GM23248 (cell line): ENCODE measurements around the gene SKAP2. TPM values are rescaled to one million over a fixed set of nuclear protein-coding genes. Genes with fewer than 3 reads are reported as not detected.
"Not testable (repeated sequence)": the region's sequence is repeated elsewhere in the genome, so short reads cannot be mapped to it uniquely, and the experiment has no call there.

ENCODE experiments used
- DNase-seq: peaks from one replicate; pipeline ENCODE4 v3.0.0-alpha.2; 2015
- H2AFZ ChIP-seq: fragments of 200-600 bp; sonication (generic); 2 replicates; pipeline ENCODE4 v1.6.1; 2016; ENCODE audit warnings: antibody characterized with exemption
- H3F3A ChIP-seq: fragments of 200-600 bp; sonication (generic); 2 replicates; pipeline ENCODE4 v1.6.1; 2016; ENCODE audit warnings: mild to moderate bottlenecking, antibody characterized with exemption, mixed run types; ENCODE audit not compliant: insufficient read depth
- H3K27ac ChIP-seq: fragments of 200-600 bp; sonication (generic); 2 replicates; pipeline ENCODE4 v1.5.1; 2016; ENCODE audit warnings: mild to moderate bottlenecking
- H3K27me3 ChIP-seq: fragments of 200-600 bp; sonication (generic); replicated peaks from 2 replicates; pipeline ENCODE4 v1.6.1; 2016; ENCODE audit warnings: mild to moderate bottlenecking; ENCODE audit not compliant: insufficient read depth
- H3K36me3 ChIP-seq: fragments of 200-600 bp; sonication (generic); 2 replicates; pipeline ENCODE4 v1.6.1; 2016; ENCODE audit warnings: low read depth, mild to moderate bottlenecking
- H3K4me1 ChIP-seq: fragments of 200-600 bp; sonication (generic); 2 replicates; pipeline ENCODE4 v1.6.1; 2016; ENCODE audit warnings: mild to moderate bottlenecking; ENCODE audit not compliant: insufficient read depth
- H3K4me2 ChIP-seq: fragments of 200-600 bp; sonication (generic); one replicate; pipeline ENCODE4 v1.6.1; 2016; ENCODE audit warnings: mild to moderate bottlenecking; ENCODE audit not compliant: unreplicated experiment
- H3K4me3 ChIP-seq: fragments of 200-600 bp; sonication (generic); 2 replicates; pipeline ENCODE4 v1.5.1; 2016; ENCODE audit warnings: mild to moderate bottlenecking
- H3K79me2 ChIP-seq: fragments of 200-600 bp; sonication (generic); 2 replicates; pipeline ENCODE4 v1.6.1; 2016; ENCODE audit warnings: mild to moderate bottlenecking; ENCODE audit not compliant: insufficient read depth
- H3K9ac ChIP-seq: fragments of 200-600 bp; sonication (generic); 2 replicates; pipeline ENCODE4 v1.6.1; 2016; ENCODE audit warnings: mild to moderate bottlenecking
- H3K9me2 ChIP-seq: fragments of 200-600 bp; sonication (generic); 2 replicates; pipeline ENCODE4 v1.6.1; 2016; ENCODE audit warnings: mixed run types, mild to moderate bottlenecking, moderate library complexity; ENCODE audit not compliant: insufficient read depth
- H3K9me3 ChIP-seq: fragments of 200-600 bp; sonication (generic); one replicate; pipeline ENCODE4 v1.6.1; 2017; ENCODE audit warnings: low read depth
- H4K20me1 ChIP-seq: fragments of 200-600 bp; sonication (generic); 2 replicates; pipeline ENCODE4 v1.6.0; 2016; ENCODE audit not compliant: insufficient read depth
- EZH2 ChIP-seq: fragments of 200-600 bp; sonication (generic); IDR thresholded peaks from 2 replicates; pipeline ENCODE4 v1.6.1; 2018; ENCODE audit warnings: antibody characterized with exemption, mild to moderate bottlenecking; ENCODE audit not compliant: insufficient read depth, poor library complexity, severe bottlenecking
- EZH2phosphoT487 ChIP-seq: fragments of 200-600 bp; sonication (generic); IDR thresholded peaks from 2 replicates; pipeline ENCODE4 v1.6.1; 2018; ENCODE audit warnings: antibody characterized with exemption, moderate library complexity, mild to moderate bottlenecking, low read depth; ENCODE audit not compliant: insufficient read depth
- WGBS, 2 experiments: methylation state at CpG; one replicate each; pipeline ENCODE4 v1.1.6; 2015 to 2017; ENCODE audit warnings: low lambda C conversion rate in 2 of 2, low coverage in 1 of 2; ENCODE audit errors: missing lambda C conversion rate in 2 of 2; 5-methylcytosine and 5-hydroxymethylcytosine counted together
- in situ Hi-C: fragments of 300-500 bp; cut with MboI; formaldehyde crosslinking; loops from 2 replicates; pipeline ENCODE4 v1.15.0; 2020
- polyA plus RNA-seq: library from polyadenylated mRNA; unstranded; fragments of >200 nt; fragmentation: Nextera tagmentation; extraction: Ambion mirVana; gene quantifications from 2 replicates; pipeline ENCODE4 v1.2.1, GENCODE V29; 2016
- total RNA-seq: library from RNA; depleted of rRNA; stranded (reverse); fragments of >200 nt; shearing (Covaris generic); gene quantifications from 2 replicates; pipeline ENCODE4 v1.2.3, GENCODE V29; 2014

SKAP2 gene
- total and polyA plus RNA-seq, 2 experiments from 2014 or later, result 18.7 to 28.9 TPM

GRCh38 chr7:26842897-26843296, 21.5 kb downstream of the SKAP2 start:
- TF ChIP-seq EZH2phosphoT487 (no peak), EZH2 (no peak)
- no peaks in the 10 kb centered on the region for H3K79me2 ChIP-seq
- H3K9me2 ChIP-seq, result no peaks in the 10 kb centered on the region
- no peaks in the 10 kb centered on the region; the same call in 1 of the 2 replicates for H3K36me3 ChIP-seq
- no peak overlapping the region for H3K9ac ChIP-seq
- H2AFZ ChIP-seq, result no peak overlapping the region
- H3K27ac ChIP-seq, result no peak overlapping the region
- in situ Hi-C loops, result loop anchor here (10.0 kb wide), 1 partner anchor 148 kb away; no protein-coding TSS in a partner anchor
- no peak for DNase-seq
- 89 to 91% methylated on average over 2 of the region's 2 CpGs for WGBS, 2 experiments
- no peaks in the 10 kb centered on the region for H3F3A ChIP-seq
- H3K9me3 ChIP-seq, result no peaks in the 10 kb centered on the region
- no peaks in the 10 kb centered on the region for H4K20me1 ChIP-seq
- no peak overlapping the region for H3K4me3 ChIP-seq
- no peaks in the 10 kb centered on the region for H3K27me3 ChIP-seq
- no peak overlapping the region for H3K4me2 ChIP-seq
- no peaks in the 10 kb centered on the region for H3K4me1 ChIP-seq

- Histone ChIP-seq H3K4me1 (no peaks in the 10 kb centered on the region), H3F3A (no peaks in the 10 kb centered on the region), H3K79me2 (no peaks in the 10 kb centered on the region), H3K4me2 (no peak overlapping the region), H3K4me3 (no peak overlapping the region), H4K20me1 (no peaks in the 10 kb centered on the region), H2AFZ (no peak overlapping the region), H3K9me2 (no peaks in the 10 kb centered on the region), H3K36me3 (no peaks in the 10 kb centered on the region), H3K9me3 (no peaks in the 10 kb centered on the region), H3K27me3 (no peaks in the 10 kb centered on the region), H3K27ac (no peak overlapping the region), H3K9ac (no peak overlapping the region)
- 66 to 71% methylated on average over 4 of the region's 4 CpGs for WGBS, 2 experiments
- TF ChIP-seq EZH2phosphoT487 (no peak), EZH2 (no peak)
- in situ Hi-C loops, result loop anchor here (10.0 kb wide), 1 partner anchor 146 kb away; no protein-coding TSS in a partner anchor
- DNase-seq, result no peak
Measured at GRCh38 chr7:26841003-26841739, 23.2 kb downstream of the SKAP2 start.

GRCh38 chr7:26836793-26837192, 27.6 kb downstream of the SKAP2 start:
- H3K27me3 ChIP-seq, H3K9me3 ChIP-seq, DNase-seq, H3K36me3 ChIP-seq, H3K9ac ChIP-seq, in situ Hi-C loops, H3K4me2 ChIP-seq, H3K27ac ChIP-seq, H3K4me3 ChIP-seq, H3K79me2 ChIP-seq, H3F3A ChIP-seq, H3K9me2 ChIP-seq, H2AFZ ChIP-seq, H4K20me1 ChIP-seq, H3K4me1 ChIP-seq: not testable (repeated sequence)
- 72 to 77% methylated on average over 3 of the region's 3 CpGs for WGBS, 2 experiments

- no peak overlapping the region for H2AFZ ChIP-seq
- H3K4me1 ChIP-seq, result no peaks in the 10 kb centered on the region
- H3K36me3 ChIP-seq, result no peaks in the 10 kb centered on the region
- H3K9me3 ChIP-seq, result no peaks in the 10 kb centered on the region
- WGBS, 2 experiments, result 37 to 46% methylated on average over 3 of the region's 3 CpGs
- H4K20me1 ChIP-seq, result no peaks in the 10 kb centered on the region
- DNase-seq, result no peak
- H3K9me2 ChIP-seq, result no peaks in the 10 kb centered on the region
- no peak overlapping the region for H3K4me2 ChIP-seq
- H3K9ac ChIP-seq, result no peak overlapping the region
- in situ Hi-C loops, result no loop called here
- TF ChIP-seq EZH2 (no peak), EZH2phosphoT487 (no peak)
- no peaks in the 10 kb centered on the region for H3F3A ChIP-seq
- H3K4me3 ChIP-seq, result no peak overlapping the region
- no peak overlapping the region for H3K27ac ChIP-seq
- H3K79me2 ChIP-seq, result no peaks in the 10 kb centered on the region
- no peaks in the 10 kb centered on the region for H3K27me3 ChIP-seq
Measured at GRCh38 chr7:26815426-26815825, 49.0 kb downstream of the SKAP2 start.
